K562 (cell line): ENCODE results near the gene CAPN3.

Source experiments
- BMI1 ChIP-seq: fragments of 150-350 bp; IDR thresholded peaks from 2 replicates; pipeline ENCODE4 v1.6.1; 2014; ENCODE audit warnings: low read length
- EZH2 ChIP-seq: IDR thresholded peaks from 2 replicates; pipeline ENCODE4 v1.6.1; 2012; ENCODE audit warnings: low read depth, mild to moderate bottlenecking, inconsistent platforms, low read length, borderline replicate concordance
- ZBTB2 ChIP-seq: fragments of 450-650 bp; IDR thresholded peaks from 2 replicates; pipeline ENCODE4 v1.6.1; 2016; ENCODE audit warnings: antibody characterized with exemption
- ZNF274 ChIP-seq: IDR thresholded peaks from 2 replicates; pipeline ENCODE4 v1.6.1; 2011; ENCODE audit warnings: low read depth, mild to moderate bottlenecking, low read length, moderate library complexity, borderline replicate concordance

- TF ChIP-seq BMI1 (no peak), EZH2 (no peak), ZNF274 (no peak), ZBTB2 (no peak)
These were observed 86.2 kb downstream of the CAPN3 start for GRCh38 chr15:42445551-42445950.
